ENCODE measurements around the gene ERBB2.

The ERBB2 gene

GRCh38 chr17:39750131-39751015 is 50.5 kb downstream of the ERBB2 start:
- H3K4me3 ChIP-seq: no peak overlapping the region
- H4K20me1 ChIP-seq: no peaks in the 10 kb centered on the region
- no peak for TF ChIP-seq Cebpa-rat (IDR thresholded peaks at IDR 0.05)
- H3K27ac ChIP-seq: peak overlapping the region; percentile 40
- peaks cover 45% of the 10 kb centered on the region for H3K4me1 ChIP-seq
- 0 out of 2 replicates have a peak overlapping the region, but pooled peaks have one; percentile 8 for H3K4me2 ChIP-seq
- H3K9me3 ChIP-seq: no peaks in the 10 kb centered on the region
- H3K9ac ChIP-seq: no peak overlapping the region
- H3K36me3 ChIP-seq: no peaks in the 10 kb centered on the region
- H3K27me3 ChIP-seq: no peaks in the 10 kb centered on the region

- Histone ChIP-seq H4K20me1 (no peaks in the 10 kb centered on the region), H3K9ac (no peak overlapping the region), H3K4me2 (no peak overlapping the region), H3K9me3 (no peaks in the 10 kb centered on the region), H3K4me3 (no peak overlapping the region), H3K27me3 (no peaks in the 10 kb centered on the region), H3K4me1 (peaks cover 52% of the 10 kb centered on the region), H3K36me3 (no peaks in the 10 kb centered on the region), H3K27ac (peak overlapping the region; percentile 40; the same call in 1 of the 2 replicates)
- TF ChIP-seq Cebpa-rat (IDR thresholded peaks at IDR 0.05): no peak
Measured at GRCh38 chr17:39751016-39751543, 51.2 kb downstream of the ERBB2 start.

GRCh38 chr17:39751637-39752036 is 51.8 kb downstream of the ERBB2 start:
- Histone ChIP-seq H3K36me3 (no peaks in the 10 kb centered on the region), H3K4me1 (peaks cover 58% of the 10 kb centered on the region), H3K4me3 (no peak overlapping the region), H3K27me3 (no peaks in the 10 kb centered on the region), H3K4me2 (peak overlapping the region; percentile 89), H4K20me1 (no peaks in the 10 kb centered on the region), H3K9ac (no peak overlapping the region), H3K9me3 (no peaks in the 10 kb centered on the region), H3K27ac (peak overlapping the region; percentile 38)
- no peak for TF ChIP-seq Cebpa-rat (IDR thresholded peaks at IDR 0.05)

GRCh38 chr17:39752241-39752881 is 52.5 kb downstream of the ERBB2 start:
- TF ChIP-seq Cebpa-rat (IDR thresholded peaks at IDR 0.05): no peak
- no peaks in the 10 kb centered on the region for H3K36me3 ChIP-seq
- peak overlapping the region; percentile 38 for H3K27ac ChIP-seq
- H4K20me1 ChIP-seq: no peaks in the 10 kb centered on the region
- no peak overlapping the region; the same call in 1 of the 2 replicates for H3K9ac ChIP-seq
- H3K27me3 ChIP-seq: no peaks in the 10 kb centered on the region
- peaks cover 65% of the 10 kb centered on the region for H3K4me1 ChIP-seq
- H3K9me3 ChIP-seq: no peaks in the 10 kb centered on the region
- H3K4me2 ChIP-seq: peak overlapping the region; percentile 89
- H3K4me3 ChIP-seq: no peak overlapping the region

GRCh38 chr17:39753514-39754160 is 53.8 kb downstream of the ERBB2 start:
- Histone ChIP-seq H3K9ac (peak overlapping the region; percentile 91), H3K4me1 (peaks cover 78% of the 10 kb centered on the region), H3K4me2 (peak overlapping the region; percentile 89), H3K27me3 (no peaks in the 10 kb centered on the region), H3K36me3 (no peaks in the 10 kb centered on the region), H3K27ac (peak overlapping the region; percentile 99), H4K20me1 (no peaks in the 10 kb centered on the region), H3K9me3 (no peaks in the 10 kb centered on the region), H3K4me3 (peak overlapping the region; percentile 63)
- TF ChIP-seq Cebpa-rat (IDR thresholded peaks at IDR 0.05): no peak

GRCh38 chr17:39754161-39754957 is 54.5 kb downstream of the ERBB2 start:
- H3K9ac ChIP-seq: peak overlapping the region; percentile 91
- H3K4me3 ChIP-seq: peak overlapping the region; percentile 63
- H3K27me3 ChIP-seq: no peaks in the 10 kb centered on the region
- no peak for TF ChIP-seq Cebpa-rat (IDR thresholded peaks at IDR 0.05)
- H3K36me3 ChIP-seq: no peaks in the 10 kb centered on the region
- H3K27ac ChIP-seq: peak overlapping the region; percentile 99
- peak overlapping the region; percentile 93 for H3K4me2 ChIP-seq
- peaks cover 85% of the 10 kb centered on the region for H3K4me1 ChIP-seq
- H3K9me3 ChIP-seq: no peaks in the 10 kb centered on the region
- no peaks in the 10 kb centered on the region for H4K20me1 ChIP-seq

- H4K20me1 ChIP-seq: no peaks in the 10 kb centered on the region
- TF ChIP-seq Cebpa-rat (IDR thresholded peaks at IDR 0.05): no peak
- H3K36me3 ChIP-seq: no peaks in the 10 kb centered on the region
- H3K27ac ChIP-seq: peak overlapping the region; percentile 99
- H3K4me1 ChIP-seq: peaks cover 90% of the 10 kb centered on the region
- peak overlapping the region; percentile 91 for H3K9ac ChIP-seq
- H3K27me3 ChIP-seq: no peaks in the 10 kb centered on the region
- peak overlapping the region; percentile 63 for H3K4me3 ChIP-seq
- H3K9me3 ChIP-seq: no peaks in the 10 kb centered on the region
- H3K4me2 ChIP-seq: peak overlapping the region; percentile 93
Measured at GRCh38 chr17:39754958-39755553, 55.2 kb downstream of the ERBB2 start.

GRCh38 chr17:39755554-39756379 is 55.9 kb downstream of the ERBB2 start:
- Histone ChIP-seq H3K4me1 (peaks cover 83% of the 10 kb centered on the region), H3K9ac (peak overlapping the region; percentile 91), H3K27ac (peak overlapping the region; percentile 99), H3K4me3 (peak overlapping the region; percentile 63), H3K36me3 (no peaks in the 10 kb centered on the region), H3K27me3 (no peaks in the 10 kb centered on the region), H3K4me2 (peak overlapping the region; percentile 93), H4K20me1 (no peaks in the 10 kb centered on the region), H3K9me3 (no peaks in the 10 kb centered on the region)
- TF ChIP-seq Cebpa-rat (IDR thresholded peaks at IDR 0.05): no peak

Data from BLaER1 (cell line).